HepG2 (cell line): ENCODE results near the gene MTA2. TPM values are rescaled to one million over a fixed set of nuclear protein-coding genes. Genes with fewer than 3 reads are reported as not detected.

Source experiments
- BORCS8-MEF2B ChIP-seq: sonication (generic); formaldehyde crosslinking; IDR thresholded peaks from 2 replicates; pipeline ENCODE4 v1.8.0; 2022; ENCODE audit warnings: mild to moderate bottlenecking, missing genetic modification reagents
- CBX2 ChIP-seq, 2 experiments: fragments of 200-600 bp in 1 of 2; sonication (generic); formaldehyde crosslinking in 1 of 2; IDR thresholded peaks; 2 replicates each; pipeline versions ENCODE4 v1.7.0 to v1.8.1; 2018 to 2022; ENCODE audit warnings: low read depth in 2 of 2, low read length in 1 of 2, mild to moderate bottlenecking in 1 of 2, missing genetic modification reagents in 1 of 2
- FOSL2 ChIP-seq: sonication (generic); formaldehyde crosslinking; IDR thresholded peaks from 2 replicates; pipeline ENCODE4 v1.4.0; 2020; ENCODE audit warnings: missing genetic modification reagents
- FOXP1 ChIP-seq, 2 experiments: fragments of 450-650 bp in 1 of 2; IDR thresholded peaks; 2 replicates each; pipeline ENCODE4 v1.6.1; 2017 to 2018; ENCODE audit warnings: antibody characterized with exemption in 1 of 2
- MTF2 ChIP-seq: sonication (generic); formaldehyde crosslinking; IDR thresholded peaks from 2 replicates; pipeline ENCODE4 v1.5.0; 2020; ENCODE audit warnings: missing genetic modification reagents, borderline replicate concordance
- SRY ChIP-seq: sonication (generic); formaldehyde crosslinking; IDR thresholded peaks from 2 replicates; pipeline ENCODE4 v1.8.0; 2022; ENCODE audit warnings: mild to moderate bottlenecking, missing genetic modification reagents
- THAP8 ChIP-seq: sonication (generic); formaldehyde crosslinking; IDR thresholded peaks from 2 replicates; pipeline ENCODE4 v1.5.1; 2020; ENCODE audit warnings: missing genetic modification reagents, mild to moderate bottlenecking, borderline replicate concordance
- ZNF17 ChIP-seq: sonication (generic); formaldehyde crosslinking; IDR thresholded peaks from 2 replicates; pipeline ENCODE4 v1.5.0; 2020; ENCODE audit warnings: mild to moderate bottlenecking, missing genetic modification reagents
- ZNF562 ChIP-seq: sonication (generic); formaldehyde crosslinking; IDR thresholded peaks from 2 replicates; pipeline ENCODE4 v1.8.0; 2022; ENCODE audit warnings: missing genetic modification reagents, borderline replicate concordance
- ZNF616 ChIP-seq: sonication (generic); formaldehyde crosslinking; IDR thresholded peaks from 2 replicates; pipeline ENCODE4 v1.5.0; 2020; ENCODE audit warnings: low read depth, mild to moderate bottlenecking, missing genetic modification reagents
- ZNF780A ChIP-seq: sonication (generic); formaldehyde crosslinking; IDR thresholded peaks from 2 replicates; pipeline ENCODE4 v1.8.0; 2022; ENCODE audit warnings: mild to moderate bottlenecking, missing genetic modification reagents, moderate library complexity
- ZSCAN30 ChIP-seq: sonication (generic); formaldehyde crosslinking; IDR thresholded peaks from 2 replicates; pipeline ENCODE4 v1.5.0; 2020; ENCODE audit warnings: mild to moderate bottlenecking, missing genetic modification reagents
- polyA plus RNA-seq, 8 experiments: library from polyadenylated mRNA; depleted of rRNA in 3 of 8; stranded (reverse) in 7 of 8; unstranded in 1 of 8; fragments of >200 nt; fragmentation: Illumina TruSeq in 4 of 8; extraction: Trizol in 4 of 8; gene quantifications; 2 replicates each; pipeline versions ENCODE4 v1.2.1 to v1.2.3, GENCODE V29; 2011 to 2016; ENCODE audit warnings: low read depth in 4 of 8, missing spikeins in 1 of 8, mixed read lengths in 1 of 8; ENCODE audit not compliant: insufficient read depth in 1 of 8
- total RNA-seq, 5 experiments: library from RNA; depleted of rRNA; stranded (reverse); fragments of >200 nt; fragmentation: Illumina TruSeq; extraction: Trizol; gene quantifications; 2 replicates each; pipeline ENCODE4 v1.2.3, GENCODE V29; 2016; ENCODE audit warnings: low read depth in 1 of 5
- TF ChIP-seq, protein P1 (sequence below): IDR thresholded peaks from 2 replicates; pipeline ENCODE4 v1.6.1; 2016; ENCODE audit warnings: missing compliant biosample characterization, missing genetic modification reagents, borderline replicate concordance

MTA2 gene
- total and polyA plus RNA-seq, 2 of the 13 experiments (the other 11 are each of a cell fraction or from before 2014, with no cell fraction given), result 14.0 to 70.0 TPM

DNA sequence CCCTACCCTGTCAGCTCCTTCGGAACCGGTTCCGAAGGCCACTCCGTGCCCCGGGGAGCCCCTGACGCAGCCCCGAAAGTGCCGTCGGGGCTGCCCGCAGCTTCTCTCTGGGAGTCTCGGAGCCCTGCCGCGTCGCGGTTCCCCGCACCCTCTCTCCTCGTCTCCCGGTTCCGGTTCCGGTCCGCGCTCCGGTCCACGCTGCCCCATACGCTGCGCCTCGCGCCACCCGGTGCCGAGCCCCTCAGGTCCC, 618 bp downstream of the MTA2 start (continued):
- TF ChIP-seq, protein P1, sequence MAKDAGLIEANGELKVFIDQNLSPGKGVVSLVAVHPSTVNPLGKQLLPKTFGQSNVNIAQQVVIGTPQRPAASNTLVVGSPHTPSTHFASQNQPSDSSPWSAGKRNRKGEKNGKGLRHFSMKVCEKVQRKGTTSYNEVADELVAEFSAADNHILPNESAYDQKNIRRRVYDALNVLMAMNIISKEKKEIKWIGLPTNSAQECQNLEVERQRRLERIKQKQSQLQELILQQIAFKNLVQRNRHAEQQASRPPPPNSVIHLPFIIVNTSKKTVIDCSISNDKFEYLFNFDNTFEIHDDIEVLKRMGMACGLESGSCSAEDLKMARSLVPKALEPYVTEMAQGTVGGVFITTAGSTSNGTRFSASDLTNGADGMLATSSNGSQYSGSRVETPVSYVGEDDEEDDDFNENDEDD (CRISPR knock-in tag), result peak; percentile 27; the same call in 1 of the 2 replicates
- no peak for TF ChIP-seq FOSL2 (CRISPR knock-in tag)
- no peak for TF ChIP-seq FOXP1 (IDR thresholded peaks at IDR 0.05)
- no peak for TF ChIP-seq FOXP1 (CRISPR knock-in tag; IDR thresholded peaks at IDR 0.05)
- TF ChIP-seq ZNF562, result no peak
- no peak for TF ChIP-seq ZNF780A (CRISPR knock-in tag)
- peak; percentile 92; the same call in 1 of the 2 replicates for TF ChIP-seq ZSCAN30 (CRISPR knock-in tag)
- TF ChIP-seq THAP8 (CRISPR knock-in tag), result peak; percentile 66; the same call in 1 of the 2 replicates
- TF ChIP-seq ZNF616 (CRISPR knock-in tag), result peak; percentile 27; the same call in 1 of the 2 replicates
- TF ChIP-seq CBX2 (IDR thresholded peaks at IDR 0.05; ENCODE audit: low read depth, low read length), result no peak
- 0 out of 2 replicates have a peak, but pooled peaks have one; percentile 12 for TF ChIP-seq CBX2 (CRISPR knock-in tag; IDR thresholded peaks at IDR 0.05; ENCODE audit: low read depth)
- 0 out of 2 replicates have a peak, but pooled peaks have one; percentile 56 for TF ChIP-seq ZNF17 (CRISPR knock-in tag)
- no peak for TF ChIP-seq MTF2
- TF ChIP-seq BORCS8-MEF2B (CRISPR knock-in tag), result peak; percentile 43; the same call in 1 of the 2 replicates
- peak; percentile 77 for TF ChIP-seq SRY
